Glomerular endothelial cell (primary cell): ENCODE results near the gene METTL8. TPM values are rescaled to one million over a fixed set of nuclear protein-coding genes. Genes with fewer than 3 reads are reported as not detected.
"Not testable (repeated sequence)": the region's sequence is repeated elsewhere in the genome, so short reads cannot be mapped to it uniquely, and the experiment has no call there.

ENCODE experiments used
- DNase-seq: peaks from one replicate; pipeline ENCODE4 v3.0.0-alpha.2; 2011; ENCODE audit warnings: low read depth, low spot score; ENCODE audit errors: extremely low read depth
- total RNA-seq: library from RNA; depleted of rRNA; stranded (reverse); fragments of >200 nt; gene quantifications from 2 replicates; pipeline ENCODE4 v1.2.3, GENCODE V29; 2015

The METTL8 gene
- total RNA-seq, 1 donor from 2014 or later = 17.2 TPM

DNA sequence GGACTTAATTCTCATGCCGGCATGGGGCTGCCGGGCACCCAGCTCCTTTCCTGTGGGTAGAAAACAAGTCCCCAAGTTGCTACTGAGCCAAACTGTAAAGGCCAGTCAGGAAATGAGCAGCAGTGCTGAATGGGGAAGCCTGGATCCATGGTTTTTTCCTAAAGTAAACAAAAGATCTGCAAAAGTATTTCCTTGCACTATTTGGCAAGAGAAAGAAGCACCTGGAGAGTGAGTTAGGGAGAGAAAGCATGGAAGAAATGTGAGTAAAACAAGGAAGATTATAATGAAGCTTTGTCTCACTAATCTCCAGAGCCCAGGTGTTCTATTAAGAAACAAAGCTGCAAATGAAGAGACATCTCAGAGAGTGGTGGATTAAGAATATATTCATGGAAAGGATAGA, 117.6 kb downstream of the METTL8 start:
- DNase-seq = no peak

DNA sequence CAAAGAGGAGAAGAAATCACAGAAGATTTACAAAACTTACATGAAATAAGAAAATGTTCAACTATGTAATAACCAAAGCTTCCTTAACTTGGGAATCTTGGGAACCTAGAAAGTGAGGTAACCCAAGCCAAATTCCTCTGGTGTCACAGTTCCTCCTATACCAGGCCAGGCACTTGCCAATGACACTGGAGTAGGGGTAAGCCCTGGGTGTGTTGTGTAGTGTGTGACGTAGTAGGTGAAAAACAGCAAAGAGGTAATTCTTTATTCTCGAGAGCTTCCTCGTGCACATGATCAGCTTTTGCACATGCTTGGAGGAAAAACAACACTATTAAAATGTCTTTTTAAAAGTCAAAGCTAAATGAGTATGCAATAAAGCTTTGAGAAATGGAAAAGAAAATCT, 118.0 kb downstream of the METTL8 start:
- no peak for DNase-seq

DNA sequence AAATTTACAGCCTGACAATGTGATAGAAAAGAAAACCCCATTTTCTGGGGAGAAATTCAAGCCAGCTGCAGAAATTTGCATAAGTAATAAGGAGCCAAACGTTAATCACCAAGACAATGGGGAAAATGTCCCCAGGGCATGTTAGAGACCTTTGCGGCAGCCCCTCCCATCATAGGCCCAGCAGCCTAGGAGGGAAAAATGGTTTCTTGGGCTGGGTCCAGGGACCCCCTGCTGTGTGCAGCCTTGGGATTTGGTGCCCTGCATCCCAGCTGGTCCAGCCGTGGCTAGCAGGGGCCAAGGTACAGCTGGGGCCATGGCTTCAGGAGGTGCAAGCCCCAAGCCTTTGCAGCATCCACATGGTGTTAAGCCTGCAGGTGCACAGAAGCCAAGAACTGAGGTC, 121.6 kb downstream of the METTL8 start:
- DNase-seq = not testable (repeated sequence)

DNA sequence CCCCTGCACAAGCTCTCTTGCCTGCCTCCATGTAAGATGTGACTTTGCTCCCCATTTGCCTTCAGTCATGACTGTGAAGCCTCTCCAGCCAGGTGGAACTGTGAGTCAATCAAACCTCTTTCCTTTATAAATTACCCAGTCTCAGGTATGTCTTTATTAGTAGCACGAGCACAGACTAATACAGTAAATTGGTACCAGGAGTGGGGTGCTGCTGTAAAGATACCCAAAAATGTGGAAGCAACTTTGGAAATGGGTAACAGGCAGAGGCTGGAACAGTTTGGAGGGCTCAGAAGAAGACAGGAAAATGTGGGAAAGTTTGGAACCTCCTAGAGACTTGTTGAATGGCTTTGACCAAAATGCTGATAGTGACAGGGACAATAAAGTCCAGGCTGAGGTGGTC, 122.2 kb downstream of the METTL8 start:
- DNase-seq = not testable (repeated sequence)

DNA sequence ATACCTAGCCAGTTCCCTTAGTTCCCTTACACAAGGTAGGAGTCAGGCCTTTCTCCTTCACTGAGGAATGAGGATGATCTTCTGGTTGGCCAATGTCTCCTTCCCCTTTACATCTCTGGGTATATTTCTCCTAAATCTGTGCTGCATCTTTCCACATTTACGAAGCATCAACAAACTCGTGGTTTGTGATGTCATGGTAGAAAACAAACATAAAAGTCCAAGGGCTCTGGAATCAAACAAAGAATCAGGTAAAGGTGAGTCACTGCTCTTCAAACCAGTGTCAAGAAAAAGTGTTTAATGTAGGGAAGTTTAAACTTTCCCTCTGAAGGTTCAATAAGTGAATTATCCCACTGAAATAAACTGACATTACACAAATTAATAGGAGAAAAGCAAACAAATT, 122.9 kb downstream of the METTL8 start:
- DNase-seq = no peak

DNA sequence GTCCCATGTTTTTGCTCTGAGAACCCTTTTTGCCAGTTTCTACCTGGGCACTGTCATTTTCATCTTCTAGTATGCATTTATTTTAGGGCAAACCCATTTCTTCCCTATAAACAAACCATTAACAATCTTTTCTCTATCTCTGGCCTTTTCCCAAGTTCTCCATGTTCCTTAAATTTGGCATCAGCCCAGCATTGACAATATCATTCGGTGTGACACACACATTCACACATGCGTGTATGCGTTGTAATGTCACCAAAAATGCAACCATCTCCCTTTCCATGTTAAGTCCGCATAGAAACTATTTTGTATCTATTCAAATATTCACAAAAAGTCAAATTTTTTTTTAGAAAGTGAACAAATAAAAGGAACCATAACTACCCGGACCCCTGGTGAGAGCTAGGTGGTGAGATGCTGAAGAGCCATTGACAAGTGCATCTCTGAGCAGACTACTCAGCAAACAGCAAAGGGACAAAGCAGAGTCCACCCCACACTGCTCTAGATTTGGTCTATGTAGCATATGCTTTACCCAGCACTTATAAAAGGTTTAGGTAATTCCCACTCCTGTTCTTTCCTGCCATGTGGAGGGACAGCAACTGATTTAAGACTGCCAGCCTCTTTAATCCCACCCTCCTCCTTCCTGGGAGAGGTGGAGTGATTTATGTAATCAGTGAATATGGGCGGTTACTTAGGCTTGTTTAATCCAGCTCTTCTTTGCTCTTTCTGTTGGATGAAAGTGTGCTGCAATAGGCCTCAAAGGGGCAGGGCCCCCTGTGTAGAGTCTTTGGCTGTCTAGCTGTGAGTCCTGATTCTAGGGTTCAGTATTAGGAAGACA, 124.1 kb downstream of the METTL8 start:
- no peak for DNase-seq

DNA sequence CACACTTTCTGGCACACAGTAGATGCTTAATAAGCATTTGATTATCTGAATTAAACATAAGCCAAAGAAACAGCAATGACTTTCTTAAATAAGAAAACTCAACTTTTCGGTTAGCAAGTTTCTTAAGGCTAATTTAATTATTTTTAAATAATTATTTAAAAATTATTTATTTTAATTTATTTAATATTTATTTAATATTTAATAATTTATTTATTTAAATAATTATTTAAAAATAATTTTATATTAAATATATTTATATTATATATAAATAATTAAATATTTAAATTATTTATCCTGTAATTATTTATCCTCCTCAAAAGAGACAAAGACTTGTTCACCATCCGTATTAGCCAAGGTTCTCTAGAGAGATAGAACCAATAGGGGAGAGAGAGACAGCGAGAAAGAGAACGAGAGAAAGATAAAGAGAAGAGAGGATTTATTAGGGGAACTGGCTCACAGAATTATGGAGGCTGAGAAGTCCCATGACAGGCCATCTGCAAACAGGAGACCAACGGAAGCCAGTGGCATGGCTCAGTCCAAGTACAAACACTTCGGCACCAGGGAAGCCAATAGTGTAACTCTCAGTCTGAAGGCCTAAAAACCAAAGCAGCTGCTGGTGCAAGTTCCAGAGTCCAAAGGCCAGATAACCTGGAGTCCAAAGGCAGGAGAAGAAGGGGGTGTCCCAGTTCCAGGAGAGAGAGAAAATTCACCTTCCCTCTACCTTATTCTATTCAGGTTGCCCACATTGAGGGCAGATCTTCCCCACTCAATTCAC, 125.3 kb downstream of the METTL8 start:
- no peak for DNase-seq

DNA sequence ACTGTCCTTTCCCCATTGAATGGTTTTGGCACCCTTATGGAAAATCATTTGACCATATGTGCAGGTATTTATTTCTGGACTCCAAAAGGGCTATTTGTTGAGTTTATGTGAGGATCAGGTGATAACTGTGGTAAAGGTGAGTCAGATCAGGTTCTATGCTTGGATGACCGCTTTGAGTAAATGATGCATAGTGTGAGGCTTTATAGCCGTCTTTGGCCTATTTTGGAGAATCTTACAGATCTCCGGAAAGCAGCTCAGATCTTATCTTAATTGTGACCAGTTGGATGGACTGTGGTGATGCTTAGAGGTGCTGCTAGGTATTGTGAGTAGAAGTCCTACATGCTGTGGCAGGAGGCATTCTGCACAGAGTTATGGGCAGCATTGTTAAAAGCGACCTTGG, 126.2 kb downstream of the METTL8 start:
- no peak for DNase-seq

DNA sequence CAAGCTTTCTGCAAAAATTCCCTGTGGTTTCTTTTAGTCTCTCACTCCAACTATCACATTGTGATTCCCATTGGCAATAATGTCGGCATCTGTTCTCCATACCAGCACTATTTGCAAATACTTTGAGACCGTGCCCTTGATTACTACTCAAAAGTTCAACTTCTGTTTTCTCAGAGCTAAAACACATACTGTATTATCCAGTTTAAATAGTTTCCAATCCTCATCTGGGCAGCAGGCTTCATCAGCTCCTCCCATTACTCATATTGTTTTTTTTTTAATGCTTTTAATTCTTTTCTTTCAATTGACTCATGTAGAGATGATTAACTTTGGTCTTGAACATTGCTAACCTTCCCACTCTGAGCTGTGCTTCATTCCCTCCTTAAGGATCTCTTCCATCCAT, 135.8 kb downstream of the METTL8 start:
- DNase-seq = no peak

DNA sequence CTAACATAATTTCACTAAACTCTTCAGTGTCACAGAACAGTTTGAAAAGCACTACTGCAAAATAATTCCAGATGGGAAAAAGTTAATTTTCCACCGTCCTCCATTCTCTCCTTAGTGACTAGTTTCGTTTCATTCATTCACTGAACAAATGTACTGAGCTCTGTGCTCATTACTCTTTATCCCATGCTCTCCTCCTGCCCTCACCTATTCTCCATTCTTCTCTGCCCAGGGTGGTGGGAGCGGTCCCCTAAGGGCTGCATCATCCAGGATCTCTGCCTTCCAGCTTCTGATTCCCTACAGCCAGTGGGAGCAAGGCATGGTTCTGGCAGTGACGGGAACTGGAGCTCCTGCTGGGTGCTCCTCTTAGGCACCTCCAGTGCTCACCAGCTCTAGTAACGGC, 139.2 kb downstream of the METTL8 start:
- DNase-seq = no peak

DNA sequence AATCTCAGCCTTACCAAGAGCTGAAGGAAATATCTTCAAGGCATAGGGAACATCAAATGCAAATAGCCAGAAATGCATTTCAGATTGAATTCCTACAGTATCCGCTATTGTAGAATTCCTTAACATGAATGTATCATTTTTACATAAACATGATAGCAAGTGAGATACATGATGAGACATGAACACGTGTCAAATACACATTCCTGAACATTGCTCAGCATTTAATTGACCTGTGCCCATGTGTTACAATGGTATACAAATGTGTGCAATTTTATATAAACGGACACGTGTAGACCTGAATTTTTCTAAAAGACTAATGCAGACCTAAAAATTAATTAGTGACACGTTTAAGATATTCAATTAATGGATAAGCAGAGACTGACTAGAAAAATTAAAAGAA, 140.1 kb downstream of the METTL8 start:
- no peak for DNase-seq

DNA sequence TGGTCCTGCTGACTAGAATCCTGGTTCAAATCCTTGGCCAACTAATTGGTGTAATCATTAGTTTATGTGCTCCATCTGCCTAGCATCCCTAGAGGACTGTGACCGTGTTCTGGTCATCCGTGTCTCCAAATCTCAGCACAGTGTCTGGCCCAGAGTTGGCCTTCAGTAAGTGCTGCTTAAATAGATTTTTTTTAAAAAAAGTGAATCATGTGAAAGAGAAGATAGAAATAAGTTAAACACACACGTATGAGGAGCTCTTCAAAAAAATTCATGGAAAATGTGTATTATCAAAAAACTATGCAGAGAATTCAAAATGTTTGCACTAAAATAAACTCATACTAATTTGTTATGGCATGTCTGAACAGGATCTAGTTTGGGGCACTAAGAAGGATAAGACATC, 143.8 kb downstream of the METTL8 start:
- DNase-seq = no peak

DNA sequence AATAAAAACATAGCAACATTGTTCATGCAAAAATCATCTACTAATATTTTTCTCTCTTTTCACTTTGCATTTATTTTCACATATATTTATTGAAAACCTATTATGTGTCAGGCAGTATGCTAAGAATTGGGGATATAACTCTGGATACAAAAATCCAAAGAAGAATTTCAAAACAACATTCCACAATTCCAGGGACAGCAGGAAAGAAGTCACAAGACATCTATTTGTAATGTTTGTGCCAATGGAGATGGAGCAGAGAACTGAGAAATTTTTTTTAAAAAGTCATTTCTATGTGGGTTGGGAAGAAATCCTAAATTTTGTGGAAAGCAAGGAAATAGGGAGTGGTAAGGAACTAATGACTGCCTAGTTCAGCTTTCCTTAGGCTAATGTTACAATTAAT, 144.5 kb downstream of the METTL8 start:
- no peak for DNase-seq

DNA sequence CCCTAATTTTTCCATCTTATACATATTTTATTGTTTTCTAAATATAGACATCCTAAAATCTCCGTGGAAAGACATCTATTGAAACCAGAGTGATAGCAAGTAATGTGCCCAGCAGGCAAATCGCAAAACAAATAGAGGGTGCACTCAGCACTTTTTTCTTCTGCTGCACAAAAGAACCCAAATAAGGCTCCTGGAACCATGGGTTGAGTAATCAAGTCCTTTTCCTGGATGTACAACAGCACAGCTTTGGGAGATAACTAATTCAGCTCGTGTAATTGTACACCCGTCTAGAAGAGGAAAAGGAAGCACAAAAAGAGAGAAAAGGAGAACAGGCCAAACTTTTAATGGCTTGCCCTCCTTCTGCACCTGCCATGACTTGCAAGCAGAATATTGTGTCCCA, 146.2 kb downstream of the METTL8 start:
- no peak for DNase-seq

DNA sequence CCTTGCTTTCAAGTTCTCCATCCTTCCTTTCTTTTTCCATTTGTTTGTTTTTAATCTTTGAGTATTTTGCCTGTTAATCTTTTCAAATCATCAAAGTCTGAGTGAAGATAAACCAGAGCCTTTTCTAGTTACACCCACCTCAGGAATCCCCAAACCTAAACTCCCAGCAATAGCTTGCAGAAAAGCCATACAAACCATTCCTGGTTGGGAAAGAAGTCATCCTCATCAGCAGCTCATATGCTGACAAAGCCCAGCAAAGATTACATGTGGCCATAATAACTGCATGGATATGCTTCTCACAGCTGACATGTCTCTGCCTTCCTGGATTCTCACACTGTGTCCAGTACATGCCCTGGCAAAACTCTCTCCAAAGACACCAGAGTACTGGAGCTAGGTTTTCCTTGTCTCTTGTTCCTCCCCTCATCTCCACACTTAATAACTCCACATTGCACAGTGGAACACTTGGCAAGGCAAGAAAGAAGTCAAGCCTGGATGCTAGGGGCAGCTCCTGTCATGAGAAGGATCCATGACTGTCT, 146.7 kb downstream of the METTL8 start:
- no peak for DNase-seq

DNA sequence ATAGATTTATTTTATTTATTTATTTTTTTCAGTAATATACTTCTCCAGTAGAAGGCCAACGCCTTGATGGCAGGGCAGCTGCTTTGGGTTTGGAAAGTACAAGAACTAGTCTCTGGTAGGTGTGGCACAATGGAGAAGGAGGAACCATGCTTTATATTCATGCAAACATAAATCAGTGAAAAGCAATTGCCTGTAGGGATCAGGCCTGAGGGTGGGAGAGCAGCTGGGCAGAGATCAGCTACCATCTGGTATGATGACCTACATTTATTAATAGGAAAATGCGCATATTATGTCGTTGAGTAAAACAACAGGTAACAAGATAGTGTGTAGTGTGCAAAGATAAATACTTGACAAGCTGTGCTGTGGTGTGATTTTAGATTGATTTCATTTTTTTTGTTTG, 152.7 kb downstream of the METTL8 start:
- DNase-seq = no peak

DNA sequence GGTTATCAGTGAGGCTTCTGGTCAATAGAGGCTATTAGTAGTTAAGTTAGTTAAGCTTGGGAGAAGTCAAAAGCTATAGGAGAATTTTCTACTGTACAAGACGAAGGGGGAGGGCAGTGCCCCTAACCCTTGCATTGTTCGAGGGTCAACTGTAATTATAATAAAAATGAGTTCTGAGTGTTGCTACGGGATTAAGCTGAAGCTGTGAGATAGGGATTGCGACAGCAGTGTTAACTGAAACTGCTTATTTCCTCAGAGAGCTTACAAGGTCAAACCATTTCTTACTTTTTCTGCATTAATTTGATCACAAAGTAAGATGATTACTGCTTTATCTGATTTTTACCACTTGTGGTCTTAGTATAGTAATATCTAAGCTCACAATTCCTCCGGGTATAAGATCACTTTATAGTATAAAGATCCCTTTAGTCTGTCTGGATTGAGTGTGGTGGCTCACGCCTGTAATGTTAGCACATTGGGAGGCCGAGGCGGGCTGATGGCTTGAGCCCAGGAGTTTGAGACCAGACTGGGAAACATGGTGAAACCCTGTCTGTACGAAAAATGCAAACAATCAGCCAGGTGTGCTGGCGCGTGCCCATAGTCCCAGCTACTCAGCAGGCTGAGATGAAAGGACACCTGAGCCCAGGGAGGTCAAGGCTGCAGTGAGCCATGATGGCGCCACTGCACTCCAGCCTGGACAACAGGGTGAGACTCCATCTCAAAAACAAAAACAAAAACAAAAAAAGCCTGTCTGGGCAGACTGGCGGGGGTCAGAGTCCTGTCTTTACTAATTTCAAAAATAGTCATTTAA, 153.6 kb downstream of the METTL8 start:
- no peak for DNase-seq

DNA sequence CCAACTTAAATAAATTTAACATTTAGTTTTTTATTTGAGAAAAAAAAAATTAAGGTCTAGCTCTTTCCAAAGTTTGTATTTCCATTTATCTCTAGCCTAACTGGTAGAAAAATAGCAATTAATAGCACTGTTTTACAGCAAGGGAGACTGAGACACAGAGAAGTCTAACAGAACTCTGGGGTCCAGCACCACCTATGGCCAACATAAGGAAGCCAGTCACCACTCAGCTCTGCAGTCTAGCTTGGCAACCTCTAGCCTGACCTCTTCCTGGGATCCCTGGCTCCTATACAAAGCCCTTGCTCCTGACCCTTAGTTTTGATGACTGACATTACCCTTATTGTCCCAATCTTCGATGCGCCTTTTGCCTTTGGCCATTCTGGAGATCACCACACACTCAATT, 159.0 kb downstream of the METTL8 start:
- no peak for DNase-seq

DNA sequence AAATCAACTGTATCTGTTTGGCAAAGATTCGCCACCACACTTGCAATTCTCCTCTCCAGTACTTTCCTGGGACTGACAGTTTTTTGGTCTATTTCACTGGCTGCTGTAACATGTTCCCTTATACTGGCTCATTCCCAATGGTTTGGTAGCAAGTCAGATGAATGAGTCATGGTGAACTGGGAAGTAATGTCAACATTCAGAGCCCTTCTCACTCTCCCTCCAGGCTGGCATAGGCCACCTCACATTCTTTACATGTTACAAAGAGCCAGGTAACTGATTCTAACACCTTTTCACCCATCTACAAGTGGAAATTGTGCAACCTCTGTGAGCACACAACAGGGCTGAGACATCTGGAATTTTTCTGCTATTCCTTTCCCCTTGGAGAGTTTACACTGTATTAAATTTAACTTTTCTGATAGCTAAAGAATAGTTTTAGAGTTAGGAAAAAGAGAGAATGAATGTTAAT, 161.8 kb downstream of the METTL8 start:
- peak; percentile 23 for DNase-seq

DNA sequence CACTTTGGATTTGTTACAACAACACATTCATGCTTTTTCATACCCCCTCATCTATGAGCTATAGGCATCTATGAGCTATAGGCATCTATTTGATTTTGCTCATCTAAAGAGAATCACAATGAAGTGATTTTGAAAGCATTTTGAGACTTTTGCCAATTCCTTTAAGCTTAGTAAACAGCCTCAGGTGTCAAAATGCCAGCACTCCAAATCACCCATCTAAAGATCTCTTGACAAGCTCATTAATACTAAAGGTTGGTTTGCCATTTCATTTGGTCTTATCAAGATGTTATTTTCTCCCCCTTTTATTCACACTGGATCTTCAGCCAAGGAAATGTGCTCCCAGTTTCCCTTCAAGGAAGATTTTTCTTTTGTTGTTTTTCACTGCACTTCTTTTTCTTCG, 162.4 kb downstream of the METTL8 start:
- no peak for DNase-seq
